ENCODE data around the gene ADK. TPM values are rescaled to one million over a fixed set of nuclear protein-coding genes. Genes with fewer than 3 reads are reported as not detected.

The ADK gene
- total RNA-seq, 1 experiment from 2014 or later: 26.8 TPM

DNA sequence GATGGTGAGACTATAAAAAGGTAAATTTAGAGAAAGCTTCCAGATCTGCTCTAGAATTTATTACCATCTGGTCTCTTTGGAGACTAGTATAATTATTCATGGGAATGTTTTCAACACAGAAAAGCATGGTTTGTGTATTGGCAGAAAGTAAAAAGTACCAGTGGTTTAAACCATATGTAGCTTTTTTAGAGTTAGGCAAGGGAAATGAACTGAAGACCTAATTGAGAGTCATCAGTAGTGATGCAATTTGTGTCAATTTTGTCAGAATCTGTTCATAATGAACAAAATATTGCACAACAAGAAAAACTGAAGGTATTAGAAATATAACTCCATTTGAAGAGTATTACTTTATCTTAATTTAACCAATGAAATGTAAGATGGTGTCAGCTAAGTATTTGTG lies 181.4 kb downstream of the ADK start:
- no peak overlapping the region for H2BK20ac ChIP-seq (ENCODE audit: low read depth, low read length, poor library complexity, severe bottlenecking)

More for the DNA sequence above, 181.4 kb downstream of the ADK start:
- H3K27ac ChIP-seq (ENCODE audit: insufficient read length, low read depth, low read length): no peak overlapping the region
- Mint-ChIP-seq H3K36me3 (ENCODE audit: insufficient read depth in 1 of 3, low read depth in 3 of 3) (peaks cover 4 to 13% (median 10%) of the 10 kb centered on the region in 3 experiments), H3K27ac (no peak overlapping the region), H3K4me3 (no peak overlapping the region), H3K9me3 (peaks cover 0 to 4% of the 10 kb centered on the region in 2 experiments; a peak in 2 of 5 replicates), H3K4me1 (no peaks in the 10 kb centered on the region), H3K27me3 (ENCODE audit: low read depth) (no peaks in the 10 kb centered on the region)
- no peak overlapping the region for H2AK5ac ChIP-seq (ENCODE audit: insufficient read length, low read length)
- H3K79me1 ChIP-seq (ENCODE audit: insufficient read depth, low read depth, low read length, poor library complexity, severe bottlenecking): no peaks in the 10 kb centered on the region
- H3K23me2 ChIP-seq (ENCODE audit: insufficient read length, low read depth, low read length, poor library complexity, severe bottlenecking): no peaks in the 10 kb centered on the region
- H2BK12ac ChIP-seq (ENCODE audit: insufficient read length, low read depth, low read length): no peak overlapping the region
- H3K23ac ChIP-seq (ENCODE audit: insufficient read length, low read depth, low read length): no peak overlapping the region
- no peaks in the 10 kb centered on the region for H3K27me3 ChIP-seq (ENCODE audit: insufficient read depth, low read length)
- H4K91ac ChIP-seq (ENCODE audit: insufficient read length, low read depth, low read length): no peak overlapping the region
- no peaks in the 10 kb centered on the region for H3K9me3 ChIP-seq (ENCODE audit: control insufficient read depth, low read depth, low read length)
- no peak overlapping the region for H2BK120ac ChIP-seq (ENCODE audit: low read depth, low read length, poor library complexity, severe bottlenecking)
- no peaks in the 10 kb centered on the region for H4K20me1 ChIP-seq (ENCODE audit: control insufficient read depth, insufficient read depth, insufficient read length)
- no peak overlapping the region for H3K4me2 ChIP-seq (ENCODE audit: insufficient read depth, insufficient read length, low read length)
- H3T11ph ChIP-seq (ENCODE audit: low read length): no peak overlapping the region
- H2BK5ac ChIP-seq (ENCODE audit: insufficient read length, low read length): no peak overlapping the region
- H2AFZ ChIP-seq (ENCODE audit: low read length): no peak overlapping the region
- no peak overlapping the region for H2BK15ac ChIP-seq (ENCODE audit: low read depth, low read length)
- no peak for TF ChIP-seq CTCF (conservative IDR thresholded peaks at IDR 0.05)
- no peak overlapping the region for H4K5ac ChIP-seq (ENCODE audit: insufficient read length, low read depth, low read length)
- H3K56ac ChIP-seq (ENCODE audit: insufficient read length, low read depth, low read length): no peak overlapping the region
- H3K9ac ChIP-seq (ENCODE audit: extremely low read depth, insufficient read length, low read length): no peak overlapping the region
- no peaks in the 10 kb centered on the region for H3K4me1 ChIP-seq (ENCODE audit: insufficient read depth, low read length)
- H3K79me2 ChIP-seq (ENCODE audit: insufficient read depth, low read length): no peaks in the 10 kb centered on the region
- no peak for DNase-seq
- H4K8ac ChIP-seq (replicated peaks; ENCODE audit: insufficient read length, low read depth, low read length): no peak overlapping the region
- no peak overlapping the region for H3K4ac ChIP-seq (ENCODE audit: low read depth, low read length)
- no peak overlapping the region for H3K14ac ChIP-seq (ENCODE audit: insufficient read depth, low read length)
- H3K18ac ChIP-seq (ENCODE audit: insufficient read length, low read depth, low read length): no peak overlapping the region
